Subcutaneous adipose tissue (tissue), 4 donors: ENCODE results near the gene STS. TPM values are rescaled to one million over a fixed set of nuclear protein-coding genes. Genes with fewer than 3 reads are reported as not detected.

Experiments
- total RNA-seq, 4 donors: library from RNA; depleted of rRNA; stranded (reverse); fragments of >200 nt; gene quantifications; one replicate each; pipeline ENCODE4 v1.1.0, GENCODE V29; 2016
- TF ChIP-seq, protein P1 (sequence below): fragments of 450-650 bp; IDR thresholded peaks from one replicate; pipeline ENCODE4 v1.5.1; 2016; ENCODE audit warnings: low read depth, mild to moderate bottlenecking, control low read depth, antibody characterized with exemption, moderate library complexity

Gene STS
- total RNA-seq, 4 donors from 2014 or later, result 11.9 to 40.4 (median 19.0) TPM

DNA sequence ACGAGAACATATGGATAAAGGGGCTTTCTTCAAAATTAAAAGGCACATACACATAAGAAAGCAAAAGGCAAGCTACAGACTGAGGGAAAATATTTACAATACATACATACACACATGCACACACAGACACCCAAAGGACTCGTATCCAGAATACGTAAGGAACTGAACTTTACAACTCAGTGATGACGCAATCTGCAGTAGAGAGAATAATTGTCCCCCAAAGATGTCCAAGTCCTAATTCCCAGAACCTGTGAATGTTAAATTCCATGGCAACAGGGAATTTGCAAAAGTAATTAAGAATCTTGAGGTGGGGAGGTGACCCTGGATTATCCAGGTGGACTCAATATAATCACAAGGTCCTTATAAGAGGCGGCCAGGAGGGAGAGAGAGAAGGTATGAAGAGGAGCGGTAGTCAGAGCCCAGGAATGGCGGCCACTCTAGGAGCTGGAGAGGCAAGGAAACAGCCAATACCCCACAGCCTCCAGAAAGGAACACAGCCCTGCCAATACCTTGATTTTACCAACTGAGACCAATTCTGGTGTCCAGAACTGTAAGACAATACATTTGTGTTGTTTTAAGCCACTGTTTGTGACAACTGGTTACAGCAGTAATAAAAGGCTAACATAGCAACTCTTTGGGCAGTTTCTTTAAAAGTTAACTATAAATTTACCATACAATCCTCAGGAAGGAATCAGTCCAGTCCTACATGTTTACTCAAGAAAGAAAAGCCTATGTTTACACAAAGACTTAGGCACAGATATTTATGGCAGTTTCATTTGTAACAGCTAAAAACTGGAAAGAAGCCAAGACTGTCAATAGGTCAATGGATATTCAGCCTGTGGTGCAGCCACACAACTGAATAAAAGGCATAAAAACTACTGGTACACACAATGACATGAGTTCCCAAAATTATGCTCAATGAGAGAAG, 27.3 kb upstream of the STS start:
- TF ChIP-seq, protein P1, sequence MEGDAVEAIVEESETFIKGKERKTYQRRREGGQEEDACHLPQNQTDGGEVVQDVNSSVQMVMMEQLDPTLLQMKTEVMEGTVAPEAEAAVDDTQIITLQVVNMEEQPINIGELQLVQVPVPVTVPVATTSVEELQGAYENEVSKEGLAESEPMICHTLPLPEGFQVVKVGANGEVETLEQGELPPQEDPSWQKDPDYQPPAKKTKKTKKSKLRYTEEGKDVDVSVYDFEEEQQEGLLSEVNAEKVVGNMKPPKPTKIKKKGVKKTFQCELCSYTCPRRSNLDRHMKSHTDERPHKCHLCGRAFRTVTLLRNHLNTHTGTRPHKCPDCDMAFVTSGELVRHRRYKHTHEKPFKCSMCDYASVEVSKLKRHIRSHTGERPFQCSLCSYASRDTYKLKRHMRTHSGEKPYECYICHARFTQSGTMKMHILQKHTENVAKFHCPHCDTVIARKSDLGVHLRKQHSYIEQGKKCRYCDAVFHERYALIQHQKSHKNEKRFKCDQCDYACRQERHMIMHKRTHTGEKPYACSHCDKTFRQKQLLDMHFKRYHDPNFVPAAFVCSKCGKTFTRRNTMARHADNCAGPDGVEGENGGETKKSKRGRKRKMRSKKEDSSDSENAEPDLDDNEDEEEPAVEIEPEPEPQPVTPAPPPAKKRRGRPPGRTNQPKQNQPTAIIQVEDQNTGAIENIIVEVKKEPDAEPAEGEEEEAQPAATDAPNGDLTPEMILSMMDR, result no peak

DNA sequence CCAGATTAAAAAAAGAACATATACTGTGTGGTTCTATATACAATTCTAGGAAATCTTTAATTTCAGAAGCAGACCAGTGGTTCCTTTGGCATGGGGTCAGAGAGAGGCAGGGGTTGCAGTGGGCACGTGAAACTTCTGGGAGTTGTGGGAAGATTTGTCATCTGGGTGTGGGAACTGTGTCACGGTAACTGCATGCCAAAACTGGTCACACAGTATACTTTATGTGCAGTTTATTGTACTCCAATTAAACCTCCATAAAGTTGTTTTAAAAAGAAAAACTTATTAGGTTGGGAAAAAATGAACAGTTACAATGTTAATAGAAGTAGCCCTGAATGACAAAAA, 26.7 kb upstream of the STS start:
- TF ChIP-seq, protein P1, result no peak

DNA sequence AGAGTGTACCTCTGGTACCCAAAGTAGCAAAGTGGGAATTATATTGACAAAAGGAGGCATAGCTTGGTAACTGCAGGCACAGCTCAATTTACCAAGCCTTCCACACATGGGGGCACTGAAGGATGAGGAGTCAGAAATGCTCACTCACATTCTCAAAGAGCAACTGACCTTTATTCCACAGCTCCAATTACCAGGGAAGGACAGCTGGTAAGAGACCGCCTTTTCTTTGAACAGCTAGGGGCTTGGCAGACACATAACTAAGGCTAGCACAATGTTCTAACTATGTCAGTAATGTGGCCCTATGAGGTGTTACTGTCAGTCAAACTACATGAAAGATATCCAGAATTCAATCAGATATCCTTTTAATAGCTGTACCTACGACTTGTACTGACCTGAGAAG, 20.5 kb upstream of the STS start:
- TF ChIP-seq, protein P1, result no peak

DNA sequence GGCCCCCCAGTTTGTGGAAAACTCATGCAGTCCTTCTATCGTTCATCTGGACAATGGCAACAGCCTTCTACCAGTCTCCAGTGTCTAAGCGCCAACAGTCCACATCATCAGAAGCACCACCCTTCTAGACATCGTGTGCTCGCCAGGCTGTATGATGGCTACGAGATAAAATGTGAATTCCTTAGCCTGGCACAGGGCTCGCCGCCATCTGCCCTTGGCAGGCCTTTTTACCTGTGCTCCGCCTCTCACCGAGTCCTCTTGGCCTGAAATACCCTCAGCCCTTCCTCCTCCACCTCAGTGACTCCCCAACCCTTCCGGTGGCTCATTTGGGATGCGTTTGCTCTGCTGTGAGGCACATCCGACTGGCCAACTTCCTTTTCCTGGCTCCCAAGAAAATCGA, 15.9 kb upstream of the STS start:
- TF ChIP-seq, protein P1, result no peak

DNA sequence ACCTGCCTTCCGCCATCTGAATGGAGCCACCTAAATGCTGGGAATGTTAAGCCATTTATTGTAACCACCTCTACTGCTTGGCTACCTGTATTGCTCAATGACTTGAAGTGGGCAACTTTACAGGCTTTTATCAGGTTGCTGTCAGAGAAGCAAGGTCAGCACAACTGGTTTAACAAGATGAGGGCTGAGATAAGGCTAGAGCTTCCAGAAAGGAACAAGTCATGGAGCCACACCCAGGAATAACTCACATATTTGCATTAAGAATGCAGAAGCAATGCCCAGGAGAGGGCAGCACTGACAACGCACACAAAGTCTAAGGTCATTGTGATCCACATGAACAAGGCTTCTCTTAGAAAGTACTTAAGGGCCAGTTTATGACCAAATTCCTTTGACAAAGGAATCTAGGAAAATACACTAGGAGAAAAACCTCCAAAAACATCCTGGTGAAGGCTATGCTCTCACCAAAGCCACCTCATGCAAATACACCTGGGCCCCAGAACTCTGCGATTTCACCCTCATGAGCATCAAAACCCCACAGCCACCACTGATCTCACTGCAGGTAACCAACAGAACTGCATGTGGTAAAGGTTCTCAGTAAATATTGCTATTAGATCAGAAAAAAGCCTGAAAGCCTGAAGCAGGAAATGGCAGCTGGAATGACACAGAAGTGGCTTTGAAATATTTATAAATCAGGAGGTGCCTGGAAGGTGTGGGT, 15.0 kb upstream of the STS start:
- TF ChIP-seq, protein P1, result no peak

DNA sequence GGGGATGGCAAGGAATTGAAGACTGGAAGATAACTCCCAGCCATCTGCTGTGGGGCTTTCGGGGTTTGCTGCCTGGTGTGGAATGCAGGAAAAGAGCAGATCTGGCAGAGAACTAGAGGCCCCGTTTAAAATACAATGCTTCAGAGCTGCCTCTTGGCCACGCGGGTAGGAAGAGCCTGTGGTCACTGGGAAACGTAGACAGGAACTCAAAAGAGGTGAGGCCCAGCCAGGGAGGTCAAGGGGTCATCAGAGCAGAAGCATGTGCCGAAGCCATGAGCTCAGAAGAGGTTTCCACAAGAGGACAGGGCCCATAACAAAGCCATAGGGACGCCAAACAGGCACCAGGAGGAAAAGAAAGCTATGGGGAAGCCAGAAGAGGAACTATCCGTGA, 14.5 kb upstream of the STS start:
- TF ChIP-seq, protein P1, result no peak

DNA sequence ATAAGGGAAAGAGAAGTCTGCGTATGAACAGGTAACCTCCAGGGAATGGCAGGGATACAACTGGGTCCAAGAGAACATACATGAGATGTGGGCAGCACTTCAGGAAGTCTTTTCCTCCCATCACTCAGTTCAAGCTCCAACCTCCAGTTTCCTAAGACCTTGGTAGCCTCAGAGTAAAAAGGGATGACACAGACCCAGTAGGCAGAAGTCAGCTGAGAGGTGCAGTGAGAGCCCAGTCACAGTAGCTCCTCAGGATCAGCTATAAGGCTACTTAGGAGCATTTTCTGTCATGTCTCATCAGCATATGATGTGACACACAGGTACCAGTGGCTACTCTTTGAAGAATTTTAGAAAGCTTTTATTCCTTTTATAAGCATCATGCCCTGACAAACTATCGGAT, 12.5 kb upstream of the STS start:
- TF ChIP-seq, protein P1, result no peak
